ENCODE results near the gene SNX9.
"Not testable (repeated sequence)": the region's sequence is repeated elsewhere in the genome, so short reads cannot be mapped to it uniquely, and the experiment has no call there.

The SNX9 gene

DNA sequence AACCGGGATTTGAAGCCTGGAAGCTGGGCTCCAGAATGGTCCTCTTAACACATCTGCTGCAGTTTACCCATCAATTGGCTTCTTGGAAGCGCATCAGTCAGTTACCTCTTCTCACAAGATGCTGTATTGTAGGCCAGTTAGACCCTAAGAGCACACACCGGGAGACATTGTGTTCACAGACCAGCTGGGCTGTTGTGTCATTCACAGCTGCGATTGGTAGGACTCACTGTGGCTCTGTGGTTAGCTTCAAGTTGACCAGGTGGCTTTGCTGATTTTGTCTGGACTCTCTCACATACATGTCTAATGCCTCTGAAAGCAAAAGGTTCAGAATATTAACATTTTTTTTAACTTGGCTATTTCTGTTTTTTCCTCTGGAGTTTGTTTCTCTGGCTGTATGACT, 64.8 kb downstream of the SNX9 start:
- DNase-seq (ENCODE audit: low read depth): no peak

- DNase-seq (ENCODE audit: low read depth): no peak
Observed at GRCh38 chr6:157891544-157892362, 68.7 kb downstream of the SNX9 start.

DNA sequence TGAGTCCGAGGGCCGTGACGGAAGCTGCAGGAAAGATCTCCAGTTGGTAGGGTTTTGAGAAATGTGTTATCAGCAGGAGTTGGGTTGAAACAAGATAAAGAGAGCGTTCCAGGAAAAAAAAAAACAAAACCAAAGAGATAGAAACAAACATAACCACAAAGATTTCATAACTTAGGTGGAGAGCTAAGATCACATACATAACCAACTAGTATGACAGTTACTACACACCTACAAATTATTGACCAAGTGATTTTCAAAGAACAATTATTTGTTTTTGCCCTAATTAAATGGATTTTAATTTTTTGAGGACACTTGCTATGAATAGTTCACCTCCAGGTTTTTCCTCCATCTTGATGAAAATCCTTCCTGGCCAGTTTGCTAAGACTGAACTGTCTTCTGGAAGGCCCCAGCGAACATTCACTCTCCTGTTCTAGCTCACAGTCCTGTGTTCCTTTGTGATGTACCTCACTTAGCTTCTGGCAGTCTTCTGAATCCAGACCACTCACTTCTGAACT, 69.4 kb downstream of the SNX9 start:
- no peak for DNase-seq (ENCODE audit: low read depth)

GRCh38 chr6:157893238-157893637, 70.2 kb downstream of the SNX9 start:
- DNase-seq (ENCODE audit: low read depth): no peak

GRCh38 chr6:157895585-157895984, 72.5 kb downstream of the SNX9 start:
- no peak for DNase-seq (ENCODE audit: low read depth)

GRCh38 chr6:157896932-157897331, 73.9 kb downstream of the SNX9 start:
- DNase-seq (ENCODE audit: low read depth): no peak

DNA sequence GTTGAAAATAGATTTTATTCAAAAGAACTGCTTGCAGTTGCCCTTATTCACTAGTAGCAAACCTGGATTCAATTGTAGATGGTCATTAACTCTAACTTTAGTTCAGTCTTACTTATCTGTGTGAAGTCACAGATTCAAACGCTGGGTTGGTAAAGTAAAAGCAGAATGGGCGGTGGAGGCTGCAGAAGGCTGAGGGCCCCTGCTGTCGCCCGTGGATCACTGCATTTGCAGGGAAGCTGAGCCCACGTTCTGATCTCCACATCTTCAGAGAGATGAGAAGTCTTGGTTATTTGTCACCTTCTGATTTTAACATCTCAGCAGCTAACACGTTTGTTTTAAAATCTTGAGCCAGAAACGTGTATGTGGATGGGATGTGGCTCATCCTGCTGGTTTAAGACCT, 75.1 kb downstream of the SNX9 start:
- no peak for DNase-seq (ENCODE audit: low read depth)

DNA sequence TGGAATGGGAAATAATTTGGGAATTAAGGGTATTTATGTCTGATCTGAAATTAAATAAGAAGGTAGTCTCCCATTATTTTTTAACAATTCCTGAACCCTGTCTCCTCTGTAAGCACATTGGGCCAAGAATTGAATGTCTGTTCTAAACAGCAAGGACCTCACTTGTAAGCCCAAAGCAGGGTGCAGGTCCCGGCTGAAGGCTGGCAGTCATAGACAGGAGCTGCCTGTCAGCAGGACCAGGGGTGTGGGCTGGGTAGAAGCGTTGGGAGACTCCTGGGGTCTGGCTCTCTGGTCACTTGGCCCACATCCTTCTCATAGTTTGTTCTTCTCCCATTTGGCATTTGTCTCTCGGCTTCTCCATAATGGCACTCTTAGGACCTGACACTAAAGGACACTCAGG, 75.6 kb downstream of the SNX9 start:
- no peak for DNase-seq (ENCODE audit: low read depth)

GRCh38 chr6:157900262-157900661, 77.2 kb downstream of the SNX9 start:
- DNase-seq (ENCODE audit: low read depth): not testable (repeated sequence)

DNA sequence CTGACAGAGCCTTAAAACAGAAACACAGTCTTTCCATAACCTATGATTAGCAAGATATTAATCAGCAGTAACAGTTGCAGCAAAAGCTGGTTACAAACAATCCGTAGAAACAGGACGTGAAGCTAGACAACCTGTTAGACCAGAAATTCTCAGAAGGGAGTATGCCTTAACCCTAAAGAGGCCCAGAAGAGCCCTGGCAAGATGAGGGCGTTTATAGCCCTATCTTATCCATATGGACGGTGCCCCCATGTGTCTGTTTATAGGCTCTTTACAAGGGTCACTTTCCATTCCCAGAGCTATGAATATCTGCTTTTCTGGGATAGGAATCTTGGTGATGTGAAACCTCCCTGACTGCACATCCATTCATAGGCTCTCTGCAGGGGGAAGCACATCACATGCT, 77.7 kb downstream of the SNX9 start:
- not testable (repeated sequence) for DNase-seq (ENCODE audit: low read depth)

GRCh38 chr6:157904999-157905398, 82.0 kb downstream of the SNX9 start:
- DNase-seq (ENCODE audit: low read depth): no peak

- DNase-seq (ENCODE audit: low read depth): no peak
Observed at GRCh38 chr6:157905590-157906342, 82.7 kb downstream of the SNX9 start.

- DNase-seq (ENCODE audit: low read depth): no peak
Observed at GRCh38 chr6:157906537-157907061, 83.6 kb downstream of the SNX9 start.

GRCh38 chr6:157907651-157908050, 84.6 kb downstream of the SNX9 start:
- DNase-seq (ENCODE audit: low read depth): no peak

- no peak for DNase-seq (ENCODE audit: low read depth)
Observed at GRCh38 chr6:157908369-157909281, 85.6 kb downstream of the SNX9 start.

- DNase-seq (ENCODE audit: low read depth): no peak
Observed at GRCh38 chr6:157909282-157909664, 86.2 kb downstream of the SNX9 start.

DNA sequence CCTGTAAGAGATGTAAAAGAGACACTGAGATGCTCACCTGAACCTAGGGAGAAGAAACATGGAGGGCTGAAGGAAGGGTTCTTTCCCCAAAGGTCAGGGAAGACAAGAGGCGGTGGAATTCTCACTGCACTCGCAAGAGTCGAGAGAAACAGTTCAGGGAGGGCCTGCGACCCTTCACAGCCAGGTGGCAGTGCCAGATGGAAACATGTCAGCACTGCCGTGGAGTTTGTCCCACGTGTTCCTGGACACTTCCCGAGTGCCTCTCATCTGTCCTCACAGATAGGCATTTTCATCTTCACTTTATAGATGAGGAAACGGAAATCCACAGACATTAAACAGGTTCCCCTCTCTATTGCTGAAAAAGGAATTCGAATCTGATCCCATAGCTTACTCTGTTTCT, 88.2 kb downstream of the SNX9 start:
- DNase-seq (ENCODE audit: low read depth): no peak

GRCh38 chr6:157911786-157912185, 88.7 kb downstream of the SNX9 start:
- no peak for DNase-seq (ENCODE audit: low read depth)

DNA sequence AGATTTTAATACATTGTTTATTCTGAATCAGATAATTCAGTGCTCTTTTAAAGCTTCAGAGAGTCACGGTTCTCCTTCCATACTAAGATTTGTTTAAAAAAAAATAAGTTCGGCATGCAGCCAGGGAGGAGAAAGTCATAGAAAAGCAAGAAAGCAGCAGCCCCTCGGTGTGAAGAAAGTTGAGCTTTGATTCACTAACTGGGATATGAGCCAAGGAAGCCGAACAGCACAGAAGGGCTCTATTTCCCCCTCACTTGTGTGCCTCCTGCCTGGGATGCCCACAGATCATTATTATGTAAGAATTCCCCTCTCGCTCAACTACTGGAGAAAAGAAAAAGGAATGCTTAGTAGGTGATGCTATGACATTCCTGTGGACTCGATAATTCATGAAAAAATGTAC, 89.3 kb downstream of the SNX9 start:
- peak; percentile 48 for DNase-seq (ENCODE audit: low read depth)

GRCh38 chr6:157921685-157922367, 98.8 kb downstream of the SNX9 start:
- peak; percentile 77 for DNase-seq (ENCODE audit: low read depth)

DNA sequence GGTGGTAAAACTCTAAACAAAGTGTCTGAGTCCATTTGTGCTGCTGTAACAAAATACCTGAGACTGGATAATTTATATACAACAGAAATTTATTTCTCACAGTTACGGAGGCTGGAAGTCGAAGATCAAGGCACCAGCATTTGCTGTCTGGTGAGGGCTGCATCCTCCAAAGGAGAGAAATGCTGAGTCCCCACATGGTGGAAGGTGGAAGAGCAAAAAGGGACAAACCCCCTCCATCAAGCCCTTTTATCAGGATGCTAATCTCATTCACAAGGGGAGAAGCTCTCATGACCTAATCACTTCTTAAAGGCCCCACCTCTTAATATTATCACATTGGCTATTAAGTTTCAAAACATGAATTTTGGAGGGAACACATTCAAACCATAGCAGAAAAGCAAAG, 102.7 kb downstream of the SNX9 start:
- no peak for DNase-seq (ENCODE audit: low read depth)

Measured in fibroblast of the conjunctiva (primary cell).